Mesenchymal stem cell (in vitro differentiated cells and primary cell): ENCODE results near the gene FBXW12.

ENCODE experiments used
- DNase-seq: peaks from one replicate; pipeline ENCODE4 v3.0.0-alpha.2; 2013
- H2AFZ ChIP-seq: one replicate; pipeline ENCODE4 v1.6.1; 2013; ENCODE audit warnings: low read depth, mild to moderate bottlenecking, control low read depth, inconsistent platforms, low read length, moderate library complexity
- H2AK5ac ChIP-seq: 2 replicates; pipeline ENCODE4 v1.6.1; 2013; ENCODE audit warnings: low read length, moderate library complexity, mild to moderate bottlenecking, inconsistent platforms; ENCODE audit not compliant: severe bottlenecking
- H2BK120ac ChIP-seq: one replicate; pipeline ENCODE4 v1.6.1; 2013; ENCODE audit warnings: low read depth, mild to moderate bottlenecking, inconsistent platforms, low read length, moderate library complexity
- H2BK12ac ChIP-seq, 2 experiments: one replicate each; pipeline ENCODE4 v1.6.1; 2013; ENCODE audit warnings: inconsistent platforms in 2 of 2, low read length in 2 of 2, mild to moderate bottlenecking in 2 of 2, moderate library complexity in 2 of 2, control low read depth in 1 of 2
- H2BK15ac ChIP-seq: one replicate; pipeline ENCODE4 v1.6.1; 2013; ENCODE audit warnings: mild to moderate bottlenecking, low read depth, inconsistent platforms; ENCODE audit not compliant: poor library complexity, severe bottlenecking
- H2BK5ac ChIP-seq: 2 replicates; pipeline ENCODE4 v1.6.1; 2013; ENCODE audit warnings: low read depth, mild to moderate bottlenecking, low read length, control low read depth, inconsistent platforms; ENCODE audit not compliant: poor library complexity, severe bottlenecking
- H3K14ac ChIP-seq, 2 experiments: one replicate each; pipeline ENCODE4 v1.6.1; 2013; ENCODE audit warnings: inconsistent platforms in 2 of 2, low read length in 2 of 2, control low read depth in 1 of 2, mild to moderate bottlenecking in 1 of 2, moderate library complexity in 1 of 2
- H3K18ac ChIP-seq, 2 experiments: one replicate each; pipeline ENCODE4 v1.6.1; 2013; ENCODE audit warnings: inconsistent platforms in 2 of 2, low read length in 2 of 2, control low read depth in 1 of 2, low read depth in 1 of 2, mild to moderate bottlenecking in 1 of 2
- H3K23ac ChIP-seq, 2 experiments: one replicate each; pipeline ENCODE4 v1.6.1; 2013; ENCODE audit warnings: inconsistent platforms in 2 of 2, low read length in 2 of 2, mild to moderate bottlenecking in 2 of 2, moderate library complexity in 2 of 2, control low read depth in 1 of 2
- H3K27ac ChIP-seq: 2 replicates; pipeline ENCODE4 v1.5.1; 2013; ENCODE audit warnings: mild to moderate bottlenecking, moderate library complexity, low read length, control low read depth, inconsistent platforms; ENCODE audit not compliant: poor library complexity, severe bottlenecking
- H3K27me3 ChIP-seq, 2 experiments: 2 replicates each; pipeline versions ENCODE4 v1.6.1 to v1.7.0; 2013; ENCODE audit warnings: low read length in 2 of 2, mild to moderate bottlenecking in 2 of 2, moderate library complexity in 2 of 2, control low read depth in 1 of 2, inconsistent platforms in 1 of 2; ENCODE audit not compliant: control insufficient read depth in 1 of 2, insufficient read depth in 1 of 2
- H3K36me3 ChIP-seq, 2 experiments: 2 replicates each; pipeline versions ENCODE4 v1.6.1 to v1.7.0; 2013; ENCODE audit warnings: low read length in 2 of 2, control low read depth in 1 of 2, inconsistent platforms in 1 of 2, low read depth in 1 of 2, mild to moderate bottlenecking in 1 of 2; ENCODE audit not compliant: insufficient read depth in 2 of 2, control insufficient read depth in 1 of 2
- H3K4ac ChIP-seq, 2 experiments: one replicate each; pipeline ENCODE4 v1.6.1; 2013; ENCODE audit warnings: inconsistent platforms in 2 of 2, low read length in 2 of 2, mild to moderate bottlenecking in 2 of 2, moderate library complexity in 2 of 2, control low read depth in 1 of 2, low read depth in 1 of 2
- H3K4me1 ChIP-seq: 2 replicates; pipeline ENCODE4 v1.6.1; 2013; ENCODE audit warnings: low read depth, low read length, control low read depth; ENCODE audit not compliant: control insufficient read depth, insufficient read depth
- H3K4me2 ChIP-seq: 2 replicates; pipeline ENCODE4 v1.6.1; 2013; ENCODE audit warnings: low read length, mild to moderate bottlenecking, inconsistent platforms; ENCODE audit not compliant: poor library complexity, severe bottlenecking
- H3K4me3 ChIP-seq, 2 experiments: 2 replicates each; pipeline versions ENCODE4 v1.5.1 to v1.7.0; 2013; ENCODE audit warnings: low read length in 2 of 2, mild to moderate bottlenecking in 2 of 2, control low read depth in 1 of 2, low read depth in 1 of 2; ENCODE audit not compliant: insufficient read depth in 1 of 2
- H3K79me1 ChIP-seq: replicated peaks from 2 replicates; pipeline ENCODE4 v1.6.1; 2013; ENCODE audit warnings: mild to moderate bottlenecking, control low read depth, low read length, inconsistent platforms; ENCODE audit not compliant: poor library complexity, severe bottlenecking
- H3K9ac ChIP-seq: 2 replicates; pipeline ENCODE4 v1.7.0; 2013; ENCODE audit warnings: mild to moderate bottlenecking, low read length, moderate library complexity
- H3K9me3 ChIP-seq: 2 replicates; pipeline ENCODE4 v1.7.0; 2013; ENCODE audit warnings: mild to moderate bottlenecking, low read length; ENCODE audit not compliant: control insufficient read depth
- H4K8ac ChIP-seq: one replicate; pipeline ENCODE4 v1.6.1; 2013; ENCODE audit warnings: inconsistent platforms, mild to moderate bottlenecking, low read length, moderate library complexity
- H4K91ac ChIP-seq: one replicate; pipeline ENCODE4 v1.6.1; 2013; ENCODE audit warnings: mild to moderate bottlenecking, low read length, inconsistent platforms
- WGBS: methylation state at CpG from one replicate; pipeline ENCODE4 v1.1.7; 2013; ENCODE audit warnings: mixed read lengths; 5-methylcytosine and 5-hydroxymethylcytosine counted together

Gene FBXW12

DNA sequence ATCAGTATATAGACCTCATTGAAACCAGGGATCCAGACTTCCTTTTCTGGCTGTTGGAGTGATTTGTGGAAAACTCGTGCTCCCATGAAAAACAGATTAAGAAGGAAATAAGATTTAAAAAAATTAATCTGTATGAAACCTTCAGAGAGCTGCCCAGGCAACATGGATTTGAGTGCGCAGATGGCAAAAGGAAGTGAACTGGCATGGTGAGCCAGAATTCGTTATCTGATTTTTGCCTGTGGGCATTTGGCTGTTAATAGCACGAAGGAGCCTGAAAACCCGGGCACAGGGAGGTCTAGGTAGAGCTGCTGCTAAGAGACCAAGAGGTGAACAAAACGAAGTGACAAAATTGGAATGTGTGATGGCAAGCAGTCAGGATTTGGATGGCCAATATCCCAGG is 19.5 kb upstream of the FBXW12 start:
- no peak overlapping the region for H2BK12ac ChIP-seq
- peaks cover 13% of the 10 kb centered on the region for H3K9me3 ChIP-seq
- no peaks in the 10 kb centered on the region for H3K36me3 ChIP-seq
- no peak overlapping the region for H3K4me3 ChIP-seq
- H3K79me1 ChIP-seq: no peaks in the 10 kb centered on the region
- H3K23ac ChIP-seq: no peak overlapping the region
- no peak overlapping the region for H2BK15ac ChIP-seq
- 83% methylated on average over 6 of the region's 6 CpGs for WGBS
- peaks cover 34 to 38% of the 10 kb centered on the region in 2 experiments for H3K27me3 ChIP-seq
- H2AFZ ChIP-seq: no peak overlapping the region
- no peaks in the 10 kb centered on the region for H3K4me1 ChIP-seq
- no peak overlapping the region for H2BK120ac ChIP-seq
- no peak overlapping the region for H3K4ac ChIP-seq
- H2BK5ac ChIP-seq: no peak overlapping the region
- H3K14ac ChIP-seq: no peak overlapping the region
- no peak overlapping the region for H4K8ac ChIP-seq
- no peak overlapping the region for H3K18ac ChIP-seq
- no peak overlapping the region for H3K4me2 ChIP-seq
- no peak overlapping the region for H3K9ac ChIP-seq
- no peak overlapping the region for H3K27ac ChIP-seq
- H2AK5ac ChIP-seq: no peak overlapping the region
- no peak for DNase-seq
- H4K91ac ChIP-seq: no peak overlapping the region

DNA sequence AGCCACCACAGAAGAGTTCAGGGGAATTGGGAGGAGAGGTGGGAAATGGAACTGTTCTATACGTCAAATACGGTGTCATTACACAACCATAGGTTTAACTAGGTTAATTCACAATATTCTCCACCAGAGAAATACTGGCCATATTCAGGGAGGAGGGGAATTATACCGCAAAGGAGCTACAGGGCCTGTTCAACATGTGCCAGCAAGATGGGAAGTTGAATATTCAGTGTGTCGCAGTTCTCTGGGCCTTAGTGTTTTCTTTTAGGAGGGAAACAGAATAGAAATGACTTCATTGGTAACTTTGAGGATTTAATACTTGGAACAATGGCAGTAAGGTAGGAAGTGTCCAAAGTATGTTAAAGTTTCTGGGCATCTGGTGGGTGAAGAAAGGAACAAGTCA is 18.0 kb upstream of the FBXW12 start:
- Histone ChIP-seq H2BK5ac (no peak overlapping the region), H3K27me3 (peaks cover 42 to 44% of the 10 kb centered on the region in 2 experiments), H3K36me3 (no peaks in the 10 kb centered on the region), H3K4me2 (no peak overlapping the region), H3K79me1 (no peaks in the 10 kb centered on the region), H3K27ac (no peak overlapping the region), H3K9ac (no peak overlapping the region), H3K14ac (no peak overlapping the region), H2BK15ac (no peak overlapping the region), H3K4me1 (no peaks in the 10 kb centered on the region), H3K18ac (no peak overlapping the region), H3K4ac (no peak overlapping the region), H4K8ac (no peak overlapping the region), H2BK12ac (no peak overlapping the region), H2AK5ac (no peak overlapping the region), H3K4me3 (no peak overlapping the region), H2AFZ (no peak overlapping the region), H3K9me3 (peaks cover 13% of the 10 kb centered on the region), H2BK120ac (no peak overlapping the region), H4K91ac (no peak overlapping the region), H3K23ac (no peak overlapping the region)
- WGBS: 94% methylated on average over 2 of the region's 4 CpGs
- DNase-seq: no peak

DNA sequence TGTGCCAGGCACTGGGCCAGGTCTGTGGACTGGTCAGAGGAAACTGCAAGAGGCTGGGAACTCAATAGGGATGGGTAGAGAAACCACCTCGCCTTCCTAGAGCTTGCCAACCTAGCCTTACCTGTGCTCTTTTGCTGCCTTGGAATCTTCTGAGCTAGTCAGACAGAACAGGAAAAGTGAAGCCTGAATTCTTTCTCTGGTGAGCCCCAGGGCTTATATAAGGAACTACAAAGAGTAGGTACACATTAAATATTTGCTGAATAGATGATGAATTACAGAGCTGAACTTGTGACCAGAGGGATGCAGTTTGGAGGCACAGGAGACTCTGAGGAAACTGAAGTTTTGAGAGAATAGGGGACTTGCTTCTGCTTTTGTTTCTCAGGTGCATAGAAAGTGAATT is 15.6 kb upstream of the FBXW12 start:
- DNase-seq: no peak
- 76% methylated on average over 1 of the region's 1 CpG for WGBS
- no peak overlapping the region for H2BK15ac ChIP-seq

GRCh38 chr3:48361928-48362327 is 10.1 kb upstream of the FBXW12 start:
- H3K4me2 ChIP-seq: no peak overlapping the region
- H2BK5ac ChIP-seq: no peak overlapping the region
- H2BK120ac ChIP-seq: no peak overlapping the region
- H3K18ac ChIP-seq: no peak overlapping the region
- no peak overlapping the region for H4K91ac ChIP-seq
- no peaks in the 10 kb centered on the region for H3K36me3 ChIP-seq
- DNase-seq: no peak
- H3K4ac ChIP-seq: no peak overlapping the region
- no peak overlapping the region for H2AFZ ChIP-seq
- no peak overlapping the region for H2BK12ac ChIP-seq
- no peak overlapping the region for H3K14ac ChIP-seq
- peaks cover 24% of the 10 kb centered on the region for H3K9me3 ChIP-seq
- no peak overlapping the region for H2AK5ac ChIP-seq
- H3K27ac ChIP-seq: no peak overlapping the region
- peaks cover 10 to 16% of the 10 kb centered on the region in 2 experiments for H3K27me3 ChIP-seq
- H3K9ac ChIP-seq: no peak overlapping the region
- no peak overlapping the region for H3K4me3 ChIP-seq
- H3K79me1 ChIP-seq: no peaks in the 10 kb centered on the region
- H4K8ac ChIP-seq: no peak overlapping the region
- no peaks in the 10 kb centered on the region for H3K4me1 ChIP-seq
- H3K23ac ChIP-seq: no peak overlapping the region
- no peak overlapping the region for H2BK15ac ChIP-seq

More for the DNA sequence above, 15.6 kb upstream of the FBXW12 start:
- no peak overlapping the region for H3K14ac ChIP-seq
- no peak overlapping the region for H2AFZ ChIP-seq
- no peak overlapping the region for H2BK120ac ChIP-seq
- no peak overlapping the region for H4K8ac ChIP-seq
- no peak overlapping the region for H2BK5ac ChIP-seq
- H3K27ac ChIP-seq: no peak overlapping the region
- H3K4ac ChIP-seq: no peak overlapping the region
- H3K4me2 ChIP-seq: no peak overlapping the region
- no peak overlapping the region for H4K91ac ChIP-seq
- H3K79me1 ChIP-seq: no peaks in the 10 kb centered on the region
- H3K9ac ChIP-seq: no peak overlapping the region
- H3K9me3 ChIP-seq: peaks cover 20% of the 10 kb centered on the region
- no peaks in the 10 kb centered on the region for H3K4me1 ChIP-seq
- H3K36me3 ChIP-seq: no peaks in the 10 kb centered on the region
- H3K4me3 ChIP-seq: no peak overlapping the region
- peaks cover 42 to 44% of the 10 kb centered on the region in 2 experiments for H3K27me3 ChIP-seq
- H3K23ac ChIP-seq: no peak overlapping the region
- no peak overlapping the region for H2AK5ac ChIP-seq
- no peak overlapping the region for H2BK12ac ChIP-seq
- no peak overlapping the region for H3K18ac ChIP-seq
